Cardiac muscle cell (in vitro differentiated cells and primary cell): ENCODE measurements around the gene AQP12B. TPM values are rescaled to one million over a fixed set of nuclear protein-coding genes. Genes with fewer than 3 reads are reported as not detected.

Experiments used
- DNase-seq, 2 donors: peaks; one replicate each; pipeline versions ENCODE4 v3.0.0 to v3.0.0-alpha.2; 2010 to 2017; ENCODE audit warnings: low read depth in 1 of 2, low spot score in 1 of 2
- H3K27ac ChIP-seq: fragments of 200-600 bp; sonication (generic); 2 replicates; pipeline ENCODE4 v1.5.1; 2016
- H3K27me3 ChIP-seq: fragments of 200-600 bp; sonication (generic); 2 replicates; pipeline ENCODE4 v1.6.0; 2016; ENCODE audit warnings: control low read depth
- H3K36me3 ChIP-seq: fragments of 200-600 bp; sonication (generic); 2 replicates; pipeline ENCODE4 v1.5.1; 2016; ENCODE audit warnings: control low read depth
- H3K4me1 ChIP-seq: fragments of 200-600 bp; sonication (generic); 2 replicates; pipeline ENCODE4 v1.8.1; 2017; ENCODE audit warnings: low read depth, mild to moderate bottlenecking, mixed run types
- H3K4me3 ChIP-seq: fragments of 200-600 bp; sonication (generic); 2 replicates; pipeline ENCODE4 v1.5.1; 2016; ENCODE audit warnings: mild to moderate bottlenecking
- H3K9me3 ChIP-seq: fragments of 200-600 bp; sonication (generic); 2 replicates; pipeline ENCODE4 v1.5.1; 2017; ENCODE audit warnings: low read depth, mild to moderate bottlenecking, control low read depth
- CTCF ChIP-seq: IDR thresholded peaks from 2 replicates; pipeline ENCODE4 v1.5.1; 2012; ENCODE audit warnings: low read depth, mild to moderate bottlenecking, low read length
- polyA plus RNA-seq: library from polyadenylated mRNA; unstranded; fragments of >200 nt; fragmentation: Nextera tagmentation; extraction: Ambion mirVana; gene quantifications from 2 replicates; pipeline ENCODE4 v1.2.1, GENCODE V29; 2016
- total RNA-seq: library from RNA; depleted of rRNA; stranded (reverse); fragments of >200 nt; gene quantifications from 2 replicates; pipeline ENCODE4 v1.2.3, GENCODE V29; 2016

Gene AQP12B
- total and polyA plus RNA-seq, 2 experiments from 2014 or later, result not detected

DNA sequence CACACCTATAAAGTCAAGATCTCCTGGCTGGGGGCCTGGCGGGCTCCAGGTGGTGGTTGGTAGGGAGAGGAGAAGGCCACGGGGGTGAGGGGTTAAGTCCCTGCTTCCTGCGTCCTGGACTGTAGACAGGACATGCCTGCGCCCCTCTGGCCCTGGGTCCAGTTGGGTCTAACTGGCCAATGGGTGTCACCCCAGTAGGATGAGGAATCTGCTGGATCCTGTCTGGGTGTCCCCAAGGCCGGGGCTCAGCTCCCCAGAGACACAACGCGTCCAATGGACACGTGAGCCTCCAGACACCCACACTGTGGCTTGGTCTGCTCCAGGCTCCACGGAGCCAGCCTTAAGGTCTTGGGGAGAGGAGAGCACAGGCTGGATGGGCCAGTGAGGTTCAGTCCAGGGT, 28.6 kb upstream of the AQP12B start:
- H3K27me3 ChIP-seq, result no peaks in the 10 kb centered on the region
- no peak for TF ChIP-seq CTCF
- no peak for DNase-seq
- H3K27ac ChIP-seq, result no peak overlapping the region
- H3K9me3 ChIP-seq, result no peaks in the 10 kb centered on the region
- H3K4me1 ChIP-seq, result no peaks in the 10 kb centered on the region
- no peak overlapping the region for H3K4me3 ChIP-seq
- no peaks in the 10 kb centered on the region for H3K36me3 ChIP-seq

- H3K4me1 ChIP-seq, result no peaks in the 10 kb centered on the region
- no peaks in the 10 kb centered on the region for H3K36me3 ChIP-seq
- H3K27me3 ChIP-seq, result no peaks in the 10 kb centered on the region
- H3K9me3 ChIP-seq, result no peaks in the 10 kb centered on the region
- TF ChIP-seq CTCF, result no peak
- no peak overlapping the region for H3K4me3 ChIP-seq
- DNase-seq, result no peak
- no peak overlapping the region for H3K27ac ChIP-seq
Measured at GRCh38 chr2:240708457-240708856, 25.8 kb upstream of the AQP12B start.

DNA sequence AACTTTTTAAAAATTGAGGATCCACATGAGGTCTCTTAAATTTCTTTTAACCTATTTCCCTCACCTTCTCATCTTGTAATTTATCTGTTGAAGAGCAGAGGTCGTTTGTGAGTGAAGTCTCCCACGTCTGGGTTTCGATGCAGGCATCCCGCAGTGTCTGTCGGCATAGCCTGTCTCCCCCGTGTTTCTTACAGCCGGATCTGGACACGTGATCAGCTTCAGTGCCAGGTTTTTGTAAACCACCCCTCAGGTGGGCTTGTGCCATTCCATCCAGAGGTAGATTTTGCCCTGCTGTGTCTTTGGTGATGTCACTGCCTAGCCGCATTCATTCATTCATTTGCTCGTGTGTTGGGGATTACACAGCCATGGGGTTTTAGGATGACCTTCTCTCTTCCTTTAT, 25.1 kb upstream of the AQP12B start:
- Histone ChIP-seq H3K9me3 (no peaks in the 10 kb centered on the region), H3K4me3 (no peak overlapping the region), H3K4me1 (no peaks in the 10 kb centered on the region), H3K36me3 (no peaks in the 10 kb centered on the region), H3K27me3 (no peaks in the 10 kb centered on the region), H3K27ac (no peak overlapping the region)
- TF ChIP-seq CTCF, result no peak
- DNase-seq, result no peak

GRCh38 chr2:240707043-240707756, 24.5 kb upstream of the AQP12B start:
- Histone ChIP-seq H3K4me1 (no peaks in the 10 kb centered on the region), H3K27ac (no peak overlapping the region), H3K36me3 (no peaks in the 10 kb centered on the region)

GRCh38 chr2:240705204-240705791, 22.6 kb upstream of the AQP12B start:
- Histone ChIP-seq H3K4me3 (no peak overlapping the region), H3K36me3 (no peaks in the 10 kb centered on the region), H3K27ac (no peak overlapping the region), H3K27me3 (no peaks in the 10 kb centered on the region), H3K9me3 (no peaks in the 10 kb centered on the region), H3K4me1 (no peaks in the 10 kb centered on the region)
- DNase-seq, result no peak
- TF ChIP-seq CTCF, result no peak

More at GRCh38 chr2:240707043-240707756, 24.5 kb upstream of the AQP12B start:
- Histone ChIP-seq H3K27me3 (no peaks in the 10 kb centered on the region), H3K4me3 (no peak overlapping the region), H3K9me3 (no peaks in the 10 kb centered on the region)
- no peak for TF ChIP-seq CTCF
- no peak for DNase-seq
